Measurements from ENCODE around the gene FARSA. TPM values are rescaled to one million over a fixed set of nuclear protein-coding genes. Genes with fewer than 3 reads are reported as not detected.
A peak's percentile ranks its signal among the peaks of the same experiment; 100 is the strongest.
"Not testable (repeated sequence)": the region's sequence is repeated elsewhere in the genome, so short reads cannot be mapped to it uniquely, and the experiment has no call there.

The FARSA gene
- total RNA-seq, 1 donor from 2014 or later, result 44.4 TPM

- TF ChIP-seq, protein P1, sequence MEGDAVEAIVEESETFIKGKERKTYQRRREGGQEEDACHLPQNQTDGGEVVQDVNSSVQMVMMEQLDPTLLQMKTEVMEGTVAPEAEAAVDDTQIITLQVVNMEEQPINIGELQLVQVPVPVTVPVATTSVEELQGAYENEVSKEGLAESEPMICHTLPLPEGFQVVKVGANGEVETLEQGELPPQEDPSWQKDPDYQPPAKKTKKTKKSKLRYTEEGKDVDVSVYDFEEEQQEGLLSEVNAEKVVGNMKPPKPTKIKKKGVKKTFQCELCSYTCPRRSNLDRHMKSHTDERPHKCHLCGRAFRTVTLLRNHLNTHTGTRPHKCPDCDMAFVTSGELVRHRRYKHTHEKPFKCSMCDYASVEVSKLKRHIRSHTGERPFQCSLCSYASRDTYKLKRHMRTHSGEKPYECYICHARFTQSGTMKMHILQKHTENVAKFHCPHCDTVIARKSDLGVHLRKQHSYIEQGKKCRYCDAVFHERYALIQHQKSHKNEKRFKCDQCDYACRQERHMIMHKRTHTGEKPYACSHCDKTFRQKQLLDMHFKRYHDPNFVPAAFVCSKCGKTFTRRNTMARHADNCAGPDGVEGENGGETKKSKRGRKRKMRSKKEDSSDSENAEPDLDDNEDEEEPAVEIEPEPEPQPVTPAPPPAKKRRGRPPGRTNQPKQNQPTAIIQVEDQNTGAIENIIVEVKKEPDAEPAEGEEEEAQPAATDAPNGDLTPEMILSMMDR (IDR thresholded peaks at IDR 0.05), result no peak
Observed at GRCh38 chr19:12896460-12896859, 37.1 kb downstream of the FARSA start.

GRCh38 chr19:12893582-12893981 lies 39.9 kb downstream of the FARSA start:
- H3K27me3 ChIP-seq (ENCODE audit: low read depth), result no peaks in the 10 kb centered on the region
- intact Hi-C loops (cut with DNase I), result no loop called here
- peaks cover 10% of the 10 kb centered on the region for H3K4me1 ChIP-seq
- peaks cover 47% of the 10 kb centered on the region for H3K36me3 ChIP-seq
- H3K27ac ChIP-seq, result no peak overlapping the region
- DNase-seq (no peak), ATAC-seq (no peak)
- H3K9me3 ChIP-seq, result no peaks in the 10 kb centered on the region
- TF ChIP-seq, protein P1 (IDR thresholded peaks at IDR 0.05), result no peak
- no peak overlapping the region for H3K4me3 ChIP-seq

More at GRCh38 chr19:12896460-12896859, 37.1 kb downstream of the FARSA start:
- Histone ChIP-seq H3K4me3 (no peak overlapping the region), H3K4me1 (peaks cover 8% of the 10 kb centered on the region), H3K27ac (no peak overlapping the region), H3K36me3 (peaks cover 57% of the 10 kb centered on the region), H3K9me3 (no peaks in the 10 kb centered on the region), H3K27me3 (ENCODE audit: low read depth) (no peaks in the 10 kb centered on the region)
- no peak for ATAC-seq
- no peak for DNase-seq
- intact Hi-C loops (cut with DNase I), result no loop called here

GRCh38 chr19:12891553-12892021 lies 41.9 kb downstream of the FARSA start:
- H3K27me3 ChIP-seq (ENCODE audit: low read depth), result no peaks in the 10 kb centered on the region
- intact Hi-C loops (cut with DNase I), result no loop called here
- H3K4me3 ChIP-seq, result peak overlapping the region; percentile 96
- no peaks in the 10 kb centered on the region for H3K9me3 ChIP-seq
- H3K27ac ChIP-seq, result peak overlapping the region; percentile 85
- no peak for DNase-seq
- TF ChIP-seq, protein P1 (IDR thresholded peaks at IDR 0.05), result no peak
- peaks cover 10% of the 10 kb centered on the region for H3K4me1 ChIP-seq
- H3K36me3 ChIP-seq, result peaks cover 32% of the 10 kb centered on the region
- ATAC-seq, result no peak

DNA sequence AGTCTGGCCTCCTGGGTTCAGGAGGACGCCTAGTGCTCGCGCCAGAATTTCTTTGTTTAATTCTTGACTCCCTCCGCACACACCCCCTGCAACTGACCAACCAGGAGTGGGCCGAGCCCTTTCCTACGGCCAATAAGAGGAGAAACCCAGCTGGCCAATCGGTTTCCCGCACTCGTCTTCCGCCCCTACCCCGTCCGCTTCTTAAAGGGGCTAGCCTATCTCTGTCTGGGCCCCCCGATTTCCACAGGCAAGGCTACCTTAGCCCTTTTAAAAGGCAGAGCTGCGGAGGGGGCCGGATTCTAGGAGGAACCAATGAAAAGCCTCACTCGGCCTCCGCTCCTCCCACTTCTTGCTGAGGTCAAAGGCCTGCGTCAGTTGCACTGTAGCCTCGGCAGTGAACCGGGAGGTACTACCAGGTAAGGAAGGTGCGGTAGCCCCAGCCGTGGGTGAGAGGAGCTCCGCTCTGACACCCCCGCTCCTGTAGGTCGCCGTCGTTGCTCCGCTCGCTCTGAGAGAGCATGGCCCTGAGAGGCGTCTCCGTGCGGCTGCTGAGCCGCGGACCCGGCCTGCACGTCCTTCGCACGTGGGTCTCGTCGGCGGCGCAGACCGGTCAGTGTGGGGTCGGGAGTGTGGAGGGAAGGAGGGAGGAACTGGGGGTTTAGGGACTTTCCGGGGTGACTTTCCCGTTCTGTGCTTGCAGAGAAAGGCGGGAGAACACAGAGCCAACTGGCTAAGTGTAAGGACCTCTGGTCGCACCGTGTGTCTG lies 42.5 kb downstream of the FARSA start, which contains the start of gene GCDH:
Gene GCDH (plus strand): TSS at position 374 of the 766 bp plus-strand sequence. CDS start 145 bp downstream, at position 519.
- TF ChIP-seq, protein P1 (IDR thresholded peaks at IDR 0.05), result no peak
- Histone ChIP-seq H3K27me3 (ENCODE audit: low read depth) (peaks cover 1% of the 10 kb centered on the region), H3K4me3 (peak within 1 kb of the TSS; percentile 96), H3K36me3 (peaks cover 26% of the 10 kb centered on the region), H3K9me3 (no peaks in the 10 kb centered on the region), H3K4me1 (peaks cover 11% of the 10 kb centered on the region), H3K27ac (peak within 1 kb of the TSS; percentile 85)
- peak; percentile 99 for DNase-seq
- peak; percentile 98 for ATAC-seq
- intact Hi-C loops (cut with DNase I), result no loop called here

GRCh38 chr19:12890299-12890786 lies 43.2 kb downstream of the FARSA start:
- peak overlapping the region; percentile 96 for H3K4me3 ChIP-seq

More at GRCh38 chr19:12890299-12890786, 43.2 kb downstream of the FARSA start:
- H3K9me3 ChIP-seq; intact Hi-C loops (cut with DNase I); DNase-seq; H3K27me3 ChIP-seq (ENCODE audit: low read depth); ATAC-seq: not testable (repeated sequence)
- H3K27ac ChIP-seq, result peak overlapping the region; percentile 85
- peaks cover 18% of the 10 kb centered on the region for H3K4me1 ChIP-seq
- peaks cover 21% of the 10 kb centered on the region for H3K36me3 ChIP-seq
